Measurements from ENCODE around the gene TTLL3. TPM values are rescaled to one million over a fixed set of nuclear protein-coding genes. Genes with fewer than 3 reads are reported as not detected.

TTLL3 gene
- total and polyA plus RNA-seq, 2 donors (not counting 3 experiments of a cell fraction or from before 2014, with no cell fraction given) = 43.5 to 65.2 TPM

DNA sequence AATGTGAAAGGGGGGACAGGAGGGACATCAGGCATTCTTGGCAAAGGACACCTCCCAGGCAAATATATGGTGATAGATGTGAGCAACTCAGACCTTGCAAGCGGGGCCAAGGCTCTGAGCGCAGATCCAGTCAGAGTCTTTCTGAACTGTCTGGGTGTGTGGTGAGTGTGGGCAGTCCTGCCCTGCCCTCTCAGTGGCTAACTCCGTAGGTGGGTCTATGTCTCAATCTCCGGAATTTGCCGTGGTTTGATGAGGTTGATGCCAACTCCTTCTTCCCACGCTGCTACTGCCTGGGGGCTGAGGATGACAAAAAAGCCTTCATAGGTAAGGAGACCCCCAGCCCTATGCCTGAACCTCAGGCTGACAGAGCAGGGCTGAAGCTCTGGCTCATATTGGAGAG lies 7.4 kb downstream of the TTLL3 start:
- no peak overlapping the region for H3K9ac ChIP-seq (replicated peaks; ENCODE audit: extremely low read depth, insufficient read depth, low read length)
- H3K4me3 ChIP-seq (replicated peaks in 1 of 3; ENCODE audit: insufficient read depth in 1 of 3, low read depth in 1 of 3, low read length in 3 of 3) = no peak overlapping the region
- ChIA-PET CTCF (no interaction called here), POLR2A (no interaction called here)
- intact Hi-C loops (cut with micrococcal nuclease) (loop anchor here (10.0 kb wide), 1 partner anchor 327 kb away; the partner anchor contains the start of gene VHL), dilution Hi-C loops (cut with MboI; ENCODE audit: extremely low pct_ligation_motif_present, low sequenced_read_pairs) (no loop called here)
- peaks cover 0 to 5% of the 10 kb centered on the region in 2 experiments for H3K36me3 ChIP-seq (ENCODE audit: control insufficient read depth in 2 of 2, extremely low read depth in 1 of 2, insufficient read depth in 2 of 2, low read length in 2 of 2)
- no peak overlapping the region for H3K4me2 ChIP-seq (ENCODE audit: insufficient read depth, low read length)
- no peaks in the 10 kb centered on the region for H3K9me1 ChIP-seq (replicated peaks; ENCODE audit: control insufficient read depth, extremely low read depth, insufficient read depth, low read length)
- H2AFZ ChIP-seq (ENCODE audit: low read depth, low read length) = no peak overlapping the region
- TF ChIP-seq MYC (IDR thresholded peaks at IDR 0.05; ENCODE audit: low read depth, low read length) = no peak
- no peak for TF ChIP-seq EZH2 (IDR thresholded peaks at IDR 0.05; ENCODE audit: borderline replicate concordance, low read depth, low read length, severe bottlenecking)
- TF ChIP-seq POLR2A (IDR thresholded peaks at IDR 0.05; ENCODE audit: low read depth, low read length) = no peak
- no peak for TF ChIP-seq POLR2AphosphoS5 (IDR thresholded peaks at IDR 0.05; ENCODE audit: insufficient read depth, low read depth, low read length)
- TF ChIP-seq JUN (IDR thresholded peaks at IDR 0.05; ENCODE audit: borderline replicate concordance, insufficient read depth, insufficient read length, low read depth) = no peak
- no peak for TF ChIP-seq MAX (IDR thresholded peaks at IDR 0.05; ENCODE audit: insufficient read depth, insufficient read length)
- TF ChIP-seq GATA2 (IDR thresholded peaks at IDR 0.05; ENCODE audit: insufficient read depth, insufficient read length, low read depth, low read length) = no peak
- no peak for TF ChIP-seq FOS (IDR thresholded peaks at IDR 0.05; ENCODE audit: borderline replicate concordance, insufficient read depth, low read length)
- TF ChIP-seq, protein P1, sequence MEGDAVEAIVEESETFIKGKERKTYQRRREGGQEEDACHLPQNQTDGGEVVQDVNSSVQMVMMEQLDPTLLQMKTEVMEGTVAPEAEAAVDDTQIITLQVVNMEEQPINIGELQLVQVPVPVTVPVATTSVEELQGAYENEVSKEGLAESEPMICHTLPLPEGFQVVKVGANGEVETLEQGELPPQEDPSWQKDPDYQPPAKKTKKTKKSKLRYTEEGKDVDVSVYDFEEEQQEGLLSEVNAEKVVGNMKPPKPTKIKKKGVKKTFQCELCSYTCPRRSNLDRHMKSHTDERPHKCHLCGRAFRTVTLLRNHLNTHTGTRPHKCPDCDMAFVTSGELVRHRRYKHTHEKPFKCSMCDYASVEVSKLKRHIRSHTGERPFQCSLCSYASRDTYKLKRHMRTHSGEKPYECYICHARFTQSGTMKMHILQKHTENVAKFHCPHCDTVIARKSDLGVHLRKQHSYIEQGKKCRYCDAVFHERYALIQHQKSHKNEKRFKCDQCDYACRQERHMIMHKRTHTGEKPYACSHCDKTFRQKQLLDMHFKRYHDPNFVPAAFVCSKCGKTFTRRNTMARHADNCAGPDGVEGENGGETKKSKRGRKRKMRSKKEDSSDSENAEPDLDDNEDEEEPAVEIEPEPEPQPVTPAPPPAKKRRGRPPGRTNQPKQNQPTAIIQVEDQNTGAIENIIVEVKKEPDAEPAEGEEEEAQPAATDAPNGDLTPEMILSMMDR (IDR thresholded peaks at IDR 0.05; ENCODE audit: extremely low read depth in 1 of 2, insufficient read depth in 1 of 2, low read depth in 1 of 2, low read length in 2 of 2) = no peak
- H3K4me1 ChIP-seq (ENCODE audit: control insufficient read depth, extremely low read depth, insufficient read depth, low read length) = no peaks in the 10 kb centered on the region
- H3K27me3 ChIP-seq (ENCODE audit: control insufficient read depth in 2 of 2, insufficient read depth in 2 of 2, low read length in 2 of 2) = no peaks in the 10 kb centered on the region
- FAIRE-seq (no peak), DNase-seq (ENCODE audit: low read depth, low spot score) (no peak)
- no peaks in the 10 kb centered on the region for H4K20me1 ChIP-seq (replicated peaks; ENCODE audit: control insufficient read depth, extremely low read depth, insufficient read depth, low read length)
- H3K27ac ChIP-seq (ENCODE audit: insufficient read depth, low read depth, low read length) = no peak overlapping the region
- no peaks in the 10 kb centered on the region for H3K9me3 ChIP-seq (replicated peaks; ENCODE audit: control insufficient read depth, insufficient read depth, low read length)
- no peaks in the 10 kb centered on the region for H3K79me2 ChIP-seq (ENCODE audit: control insufficient read depth, insufficient read depth, low read length)
- BruUV-seq (replicated peaks) = no TSS peak

All from endothelial cell of umbilical vein (primary cell).